Ishikawa (cell line): ENCODE data around the gene TNFRSF4.

Experiments
- CEBPB ChIP-seq: IDR thresholded peaks from 2 replicates; pipeline ENCODE4 v1.6.1; 2012
- CREB1 ChIP-seq: IDR thresholded peaks from 2 replicates; pipeline ENCODE4 v1.6.1; 2012; ENCODE audit warnings: low read depth
- EGR1 ChIP-seq: IDR thresholded peaks from 2 replicates; pipeline ENCODE4 v1.6.1; 2012
- EP300 ChIP-seq: IDR thresholded peaks from 2 replicates; pipeline ENCODE4 v1.6.1; 2012; ENCODE audit warnings: borderline replicate concordance
- FOXM1 ChIP-seq: IDR thresholded peaks from 2 replicates; pipeline ENCODE4 v1.6.1; 2012; ENCODE audit warnings: low read depth, borderline replicate concordance
- MAX ChIP-seq: IDR thresholded peaks from 2 replicates; pipeline ENCODE4 v1.6.1; 2012
- NFIC ChIP-seq: IDR thresholded peaks from 2 replicates; pipeline ENCODE4 v1.6.1; 2012
- RAD21 ChIP-seq: IDR thresholded peaks from 2 replicates; pipeline ENCODE4 v1.6.1; 2012; ENCODE audit warnings: low read depth
- REST ChIP-seq: IDR thresholded peaks from 2 replicates; pipeline ENCODE4 v1.6.1; 2012; ENCODE audit warnings: low read depth, mild to moderate bottlenecking
- TAF1 ChIP-seq: IDR thresholded peaks from 2 replicates; pipeline ENCODE4 v1.6.1; 2012; ENCODE audit warnings: low read depth, mild to moderate bottlenecking
- TCF12 ChIP-seq: IDR thresholded peaks from 2 replicates; pipeline ENCODE4 v1.6.1; 2012; ENCODE audit warnings: low read depth
- TEAD4 ChIP-seq: IDR thresholded peaks from 2 replicates; pipeline ENCODE4 v1.6.1; 2012
- YY1 ChIP-seq: IDR thresholded peaks from 2 replicates; pipeline ENCODE4 v1.6.1; 2012; ENCODE audit warnings: low read depth
- ZBTB7A ChIP-seq: IDR thresholded peaks from 2 replicates; pipeline ENCODE4 v1.6.1; 2012; ENCODE audit warnings: low read depth
- TF ChIP-seq, protein P1 (sequence below): IDR thresholded peaks from 2 replicates; pipeline ENCODE4 v1.6.1; 2012

The TNFRSF4 gene

DNA sequence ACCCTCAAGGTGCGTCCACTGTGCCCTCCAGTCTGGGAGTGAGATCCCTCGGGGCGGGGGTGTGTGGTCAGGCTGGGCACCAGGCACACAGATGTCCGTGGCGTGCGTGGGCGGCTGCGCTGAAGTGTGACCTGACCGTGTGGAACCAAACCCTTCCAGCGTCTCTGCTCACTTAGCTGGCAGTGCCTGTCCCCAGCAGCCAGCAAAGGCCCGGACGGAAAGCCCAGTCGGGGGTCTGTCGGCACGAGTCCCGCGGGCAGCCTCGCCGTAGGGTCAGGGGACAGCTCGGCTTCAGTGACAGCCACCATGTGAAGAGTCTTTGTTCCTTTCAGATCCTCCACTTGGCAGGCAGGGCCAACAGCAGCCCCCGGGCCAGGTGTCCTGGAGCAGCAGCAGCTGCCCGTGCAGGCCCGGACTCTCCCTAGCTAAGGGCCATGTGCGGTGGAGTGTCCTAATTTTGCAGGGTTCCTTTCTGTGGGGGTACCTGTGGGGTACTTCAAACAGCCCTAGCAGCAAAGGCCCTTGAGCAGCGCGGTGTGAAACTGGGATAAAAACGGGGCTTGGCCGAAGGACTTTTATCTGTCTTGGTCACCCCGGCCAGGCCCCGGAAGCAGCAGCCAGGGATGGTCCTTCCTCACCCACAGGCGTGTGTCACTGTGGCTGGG, 28.7 kb downstream of the TNFRSF4 start:
- no peak for TF ChIP-seq MAX
- TF ChIP-seq CREB1: no peak
- peak; percentile 95 for TF ChIP-seq EGR1
- TF ChIP-seq TEAD4: no peak
- TF ChIP-seq REST: no peak

- TF ChIP-seq, protein P1, sequence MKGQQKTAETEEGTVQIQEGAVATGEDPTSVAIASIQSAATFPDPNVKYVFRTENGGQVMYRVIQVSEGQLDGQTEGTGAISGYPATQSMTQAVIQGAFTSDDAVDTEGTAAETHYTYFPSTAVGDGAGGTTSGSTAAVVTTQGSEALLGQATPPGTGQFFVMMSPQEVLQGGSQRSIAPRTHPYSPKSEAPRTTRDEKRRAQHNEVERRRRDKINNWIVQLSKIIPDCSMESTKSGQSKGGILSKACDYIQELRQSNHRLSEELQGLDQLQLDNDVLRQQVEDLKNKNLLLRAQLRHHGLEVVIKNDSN: no peak
- TF ChIP-seq TCF12 (no peak), CREB1 (no peak), REST (no peak), RAD21 (no peak), ZBTB7A (no peak), CEBPB (no peak)
Measured at GRCh38 chr1:1183833-1184775, 29.8 kb downstream of the TNFRSF4 start.

GRCh38 chr1:1183221-1183747, 30.7 kb downstream of the TNFRSF4 start:
- TF ChIP-seq NFIC (no peak), TCF12 (no peak), CEBPB (no peak)

DNA sequence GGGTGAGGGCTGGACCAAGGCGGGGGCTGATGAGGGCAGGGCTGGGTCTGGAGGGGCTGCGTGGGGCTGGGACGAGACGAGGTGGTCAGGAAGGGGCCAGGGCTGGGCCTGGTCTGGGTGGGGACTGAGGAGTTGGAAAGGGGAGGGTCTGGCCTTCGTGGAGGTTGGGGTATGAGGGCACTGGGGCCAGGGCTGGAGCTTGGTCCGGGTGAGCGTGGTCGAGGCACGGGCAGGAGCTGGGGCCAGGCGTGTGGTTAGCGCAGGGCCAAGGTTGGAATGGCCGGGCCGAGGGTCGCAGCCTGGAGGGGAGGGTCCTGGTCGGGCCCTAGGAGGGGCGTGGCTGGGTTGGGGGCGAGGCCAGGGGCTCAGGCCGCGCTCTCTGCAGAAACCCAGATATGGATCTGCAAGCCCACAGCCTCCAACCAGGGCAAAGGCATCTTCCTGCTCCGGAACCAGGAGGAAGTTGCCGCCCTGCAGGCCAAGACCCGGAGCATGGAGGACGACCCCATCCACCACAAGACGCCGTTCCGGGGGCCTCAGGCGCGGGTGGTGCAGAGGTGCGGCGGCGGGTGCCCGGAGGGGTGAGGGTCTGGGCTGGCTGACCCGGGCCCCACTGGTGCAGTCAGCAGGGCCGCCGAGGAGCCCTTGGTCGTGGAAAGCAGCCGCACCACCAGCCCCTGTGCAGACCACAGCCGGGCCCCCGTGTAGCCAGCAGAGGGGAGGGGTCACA, 31.3 kb downstream of the TNFRSF4 start:
- TF ChIP-seq ZBTB7A (0 out of 2 replicates have a peak, but pooled peaks have one; percentile 42), TAF1 (no peak)

- TF ChIP-seq TAF1: no peak
- no peak for TF ChIP-seq YY1
- no peak for TF ChIP-seq RAD21
- TF ChIP-seq MAX: no peak
- no peak for TF ChIP-seq ZBTB7A
- TF ChIP-seq TCF12: no peak
Measured at GRCh38 chr1:1181938-1182410, 32.0 kb downstream of the TNFRSF4 start.

- TF ChIP-seq CEBPB (no peak), MAX (no peak), EGR1 (no peak; the same call in 1 of the 2 replicates), TCF12 (no peak), YY1 (no peak), REST (no peak), CREB1 (no peak), RAD21 (no peak), FOXM1 (no peak), ZBTB7A (no peak; the same call in 1 of the 2 replicates), TAF1 (no peak), NFIC (no peak), EP300 (no peak), TEAD4 (no peak)
- TF ChIP-seq, protein P1: no peak
Measured at GRCh38 chr1:1181129-1181937, 32.6 kb downstream of the TNFRSF4 start.
